Activated CD4-positive, alpha-beta memory T cell treated with anti-CD3 and anti-CD28 coated beads for 36 hours (primary cell): ENCODE data around the gene PDE6G. TPM values are rescaled to one million over a fixed set of nuclear protein-coding genes. Genes with fewer than 3 reads are reported as not detected.

ENCODE experiments used
- CTCF ChIA-PET: fragments of 350-600 bp; sonication (Branson Sonifier 250); formaldehyde crosslinking; loops from one replicate; lab custom pipeline; 2021; ENCODE audit warnings: antibody characterized with exemption, inconsistent platforms; lab: Charles Lee
- POLR2A ChIA-PET: fragments of 350-600 bp; sonication (Branson Sonifier 250); formaldehyde crosslinking; loops from one replicate; lab custom pipeline; 2021; ENCODE audit warnings: antibody characterized with exemption; lab: Charles Lee
- DNase-seq: peaks from one replicate; pipeline ENCODE4 v3.0.0-alpha.2; 2020
- H3K27ac Mint-ChIP-seq: one replicate; pipeline ENCODE4 v1.8.0; 2021; ENCODE audit warnings: mixed read lengths
- H3K27me3 Mint-ChIP-seq: one replicate; pipeline ENCODE4 v1.8.0; 2021; ENCODE audit warnings: mixed read lengths
- H3K36me3 Mint-ChIP-seq: one replicate; pipeline ENCODE4 v1.8.0; 2021; ENCODE audit warnings: mixed read lengths
- H3K4me1 Mint-ChIP-seq: one replicate; pipeline ENCODE4 v1.8.0; 2021; ENCODE audit warnings: low read depth, mixed read lengths
- H3K4me3 Mint-ChIP-seq: one replicate; pipeline ENCODE4 v1.8.0; 2021; ENCODE audit warnings: mild to moderate bottlenecking, mixed read lengths
- H3K9me3 Mint-ChIP-seq: one replicate; pipeline ENCODE4 v1.8.0; 2021; ENCODE audit warnings: mixed read lengths
- intact Hi-C: fragments of 100-400 bp; cut with micrococcal nuclease; formaldehyde crosslinking; loops from one replicate; pipeline ENCODE4 v1.15.1; 2023
- total RNA-seq, 2 experiments: library from RNA; stranded (reverse); gene quantifications; one replicate each; pipeline ENCODE4 v1.2.3, GENCODE V29; 2021

PDE6G gene
- total RNA-seq, 2 experiments from 2014 or later: 1.1 to 1.5 TPM

- POLR2A ChIA-PET: no interaction called here
Observed at GRCh38 chr17:81655378-81656117, 794 bp downstream of the PDE6G start.

GRCh38 chr17:81652906-81653771 lies 3.2 kb downstream of the PDE6G start:
- intact Hi-C loops: no loop called here
- CTCF ChIA-PET: no interaction called here
- H3K27me3 Mint-ChIP-seq: peaks cover 23% of the 10 kb centered on the region
- H3K4me1 Mint-ChIP-seq: peaks cover 11% of the 10 kb centered on the region
- peak; percentile 25 for DNase-seq
- H3K27ac Mint-ChIP-seq: no peak overlapping the region
- no peaks in the 10 kb centered on the region for H3K9me3 Mint-ChIP-seq
- no peaks in the 10 kb centered on the region for H3K36me3 Mint-ChIP-seq
- no peak overlapping the region for H3K4me3 Mint-ChIP-seq
- POLR2A ChIA-PET: no interaction called here

More at GRCh38 chr17:81655378-81656117, 794 bp downstream of the PDE6G start:
- Mint-ChIP-seq H3K36me3 (no peaks in the 10 kb centered on the region), H3K4me1 (peaks cover 11% of the 10 kb centered on the region), H3K4me3 (no peak overlapping the region), H3K27me3 (peaks cover 12% of the 10 kb centered on the region), H3K27ac (no peak overlapping the region), H3K9me3 (no peaks in the 10 kb centered on the region)
- DNase-seq: no peak
- intact Hi-C loops: no loop called here
- CTCF ChIA-PET: no interaction called here

GRCh38 chr17:81651692-81652091 lies 4.7 kb downstream of the PDE6G start:
- no peaks in the 10 kb centered on the region for H3K36me3 Mint-ChIP-seq
- H3K27ac Mint-ChIP-seq: no peak overlapping the region
- DNase-seq: no peak
- H3K9me3 Mint-ChIP-seq: no peaks in the 10 kb centered on the region
- ChIA-PET POLR2A (no interaction called here), CTCF (no interaction called here)
- peaks cover 7% of the 10 kb centered on the region for H3K4me1 Mint-ChIP-seq
- no peak overlapping the region for H3K4me3 Mint-ChIP-seq
- H3K27me3 Mint-ChIP-seq: peaks cover 29% of the 10 kb centered on the region
- intact Hi-C loops: no loop called here

- Mint-ChIP-seq H3K9me3 (no peaks in the 10 kb centered on the region), H3K27me3 (peaks cover 29% of the 10 kb centered on the region), H3K4me3 (no peak overlapping the region), H3K4me1 (peaks cover 7% of the 10 kb centered on the region), H3K36me3 (no peaks in the 10 kb centered on the region), H3K27ac (no peak overlapping the region)
- DNase-seq: no peak
- ChIA-PET CTCF (no interaction called here), POLR2A (no interaction called here)
- intact Hi-C loops: no loop called here
Observed at GRCh38 chr17:81650951-81651350, 5.4 kb downstream of the PDE6G start.

GRCh38 chr17:81648707-81649085 lies 7.6 kb downstream of the PDE6G start:
- H3K36me3 Mint-ChIP-seq: no peaks in the 10 kb centered on the region
- intact Hi-C loops: no loop called here
- no peak overlapping the region for H3K4me3 Mint-ChIP-seq
- ChIA-PET POLR2A (no interaction called here), CTCF (no interaction called here)
- no peaks in the 10 kb centered on the region for H3K9me3 Mint-ChIP-seq
- H3K4me1 Mint-ChIP-seq: peaks cover 7% of the 10 kb centered on the region
- peaks cover 29% of the 10 kb centered on the region for H3K27me3 Mint-ChIP-seq
- H3K27ac Mint-ChIP-seq: no peak overlapping the region
- DNase-seq: no peak

GRCh38 chr17:81648013-81648706 lies 8.2 kb downstream of the PDE6G start:
- POLR2A ChIA-PET: no interaction called here
- H3K4me1 Mint-ChIP-seq: peaks cover 2% of the 10 kb centered on the region
- CTCF ChIA-PET: interaction anchor here (1.1 kb wide), 1 partner anchor 11 kb away, joined by 3 read pairs; no protein-coding TSS in a partner anchor

GRCh38 chr17:81647640-81648012 lies 8.7 kb downstream of the PDE6G start:
- Mint-ChIP-seq H3K27me3 (peaks cover 24% of the 10 kb centered on the region), H3K27ac (no peak overlapping the region), H3K36me3 (no peaks in the 10 kb centered on the region), H3K9me3 (no peaks in the 10 kb centered on the region), H3K4me3 (no peak overlapping the region), H3K4me1 (no peaks in the 10 kb centered on the region)
- POLR2A ChIA-PET: no interaction called here
- CTCF ChIA-PET: interaction anchor here (1.1 kb wide), 1 partner anchor 12 kb away, joined by 3 read pairs; no protein-coding TSS in a partner anchor
- intact Hi-C loops: no loop called here
- DNase-seq: no peak

More at GRCh38 chr17:81648013-81648706, 8.2 kb downstream of the PDE6G start:
- Mint-ChIP-seq H3K27me3 (peaks cover 26% of the 10 kb centered on the region), H3K9me3 (no peaks in the 10 kb centered on the region), H3K4me3 (no peak overlapping the region), H3K36me3 (no peaks in the 10 kb centered on the region), H3K27ac (no peak overlapping the region)
- intact Hi-C loops: no loop called here
- DNase-seq: no peak

GRCh38 chr17:81646869-81647600 lies 9.3 kb downstream of the PDE6G start:
- H3K4me3 Mint-ChIP-seq: no peak overlapping the region
- H3K36me3 Mint-ChIP-seq: no peaks in the 10 kb centered on the region
- no peaks in the 10 kb centered on the region for H3K4me1 Mint-ChIP-seq
- H3K27me3 Mint-ChIP-seq: peaks cover 24% of the 10 kb centered on the region
- ChIA-PET POLR2A (no interaction called here), CTCF (interaction anchor here (0.6 to 1.1 kb wide), 2 partner anchors 12 to 535 kb away, joined by 3 to 4 read pairs; no protein-coding TSS in a partner anchor)
- no peak overlapping the region for H3K27ac Mint-ChIP-seq
- no peak for DNase-seq
- H3K9me3 Mint-ChIP-seq: no peaks in the 10 kb centered on the region
- intact Hi-C loops: no loop called here

- no peak for DNase-seq
- no peaks in the 10 kb centered on the region for H3K4me1 Mint-ChIP-seq
- H3K36me3 Mint-ChIP-seq: no peaks in the 10 kb centered on the region
- no peak overlapping the region for H3K27ac Mint-ChIP-seq
- POLR2A ChIA-PET: no interaction called here
- intact Hi-C loops: no loop called here
- no peaks in the 10 kb centered on the region for H3K9me3 Mint-ChIP-seq
- no peak overlapping the region for H3K4me3 Mint-ChIP-seq
- CTCF ChIA-PET: no interaction called here
- H3K27me3 Mint-ChIP-seq: peaks cover 17% of the 10 kb centered on the region
Observed at GRCh38 chr17:81644976-81645952, 11.1 kb downstream of the PDE6G start.

GRCh38 chr17:81644496-81644895 lies 11.8 kb downstream of the PDE6G start:
- DNase-seq: no peak
- Mint-ChIP-seq H3K27ac (no peak overlapping the region), H3K4me3 (no peak overlapping the region), H3K27me3 (peaks cover 14% of the 10 kb centered on the region), H3K4me1 (no peaks in the 10 kb centered on the region), H3K9me3 (no peaks in the 10 kb centered on the region), H3K36me3 (no peaks in the 10 kb centered on the region)
- ChIA-PET POLR2A (no interaction called here), CTCF (no interaction called here)
- intact Hi-C loops: no loop called here
